ENCODE results near the gene TRIM23. TPM values are rescaled to one million over a fixed set of nuclear protein-coding genes. Genes with fewer than 3 reads are reported as not detected.
"Not testable (repeated sequence)": the region's sequence is repeated elsewhere in the genome, so short reads cannot be mapped to it uniquely, and the experiment has no call there.

Gene TRIM23
- total and polyA plus RNA-seq, 2 donors, result 9.2 to 17.3 TPM

DNA sequence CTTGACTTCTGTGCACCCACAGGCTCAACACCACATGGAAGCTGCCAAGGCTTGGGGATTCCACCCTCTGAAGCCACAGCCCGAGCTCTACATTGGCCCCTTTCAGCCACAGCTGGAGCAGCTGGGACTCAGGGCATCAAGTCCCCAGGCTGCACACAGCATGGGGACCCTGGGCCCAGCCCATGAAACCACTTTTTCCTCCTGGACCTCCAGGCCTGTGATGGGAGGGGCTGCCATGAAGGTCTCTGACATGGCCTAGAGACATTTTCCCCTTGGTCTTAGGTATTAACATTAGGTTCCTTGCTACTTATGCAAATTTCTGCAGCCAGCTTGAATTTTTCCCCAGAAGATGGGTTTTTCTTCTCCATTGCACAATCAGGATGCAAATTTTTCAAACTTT is 22.4 kb downstream of the TRIM23 start:
- peaks cover 45 to 65% of the 10 kb centered on the region in 2 donors for H3K36me3 ChIP-seq (ENCODE audit: control insufficient read depth in 2 of 2, insufficient read depth in 2 of 2, low read length in 1 of 2)
- not testable (repeated sequence) for H3K9me3 ChIP-seq (ENCODE audit: control insufficient read depth in 2 of 2, insufficient read depth in 1 of 2, low read length in 1 of 2); H3K4me1 ChIP-seq (ENCODE audit: control insufficient read depth in 2 of 2, insufficient read depth in 2 of 2, low read length in 2 of 2); H3K27ac ChIP-seq (ENCODE audit: low read depth in 1 of 2, low read length in 1 of 2); H3K4me3 ChIP-seq (ENCODE audit: low read length in 2 of 2); DNase-seq (ENCODE audit: low read depth in 6 of 9, low spot score in 9 of 9); H3K27me3 ChIP-seq (ENCODE audit: control insufficient read depth in 2 of 2, insufficient read depth in 1 of 2, low read length in 1 of 2)
- 94% methylated on average over 1 of the region's 1 CpG for WGBS

DNA sequence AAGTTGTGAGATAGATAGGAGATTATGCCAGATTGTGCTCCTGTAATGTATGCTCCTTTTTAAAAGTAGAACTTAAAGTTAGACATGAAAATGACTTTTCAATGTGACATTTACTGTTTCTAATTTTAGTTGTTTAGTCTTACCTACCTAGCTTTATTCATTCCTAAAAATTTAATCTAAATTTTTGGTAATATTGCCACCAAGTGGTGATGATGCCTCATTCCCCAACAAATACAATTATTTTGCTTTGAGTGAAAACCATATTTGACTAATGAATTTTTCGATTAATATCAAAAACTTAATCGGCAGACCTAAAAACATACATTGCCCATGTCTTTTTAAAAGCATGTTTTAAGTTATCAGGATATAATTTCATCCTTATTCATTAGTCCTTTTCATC is 35.4 kb downstream of the TRIM23 start:
- Histone ChIP-seq H3K9me3 (ENCODE audit: control insufficient read depth in 2 of 2, insufficient read depth in 1 of 2, low read length in 1 of 2) (no peaks in the 10 kb centered on the region), H3K4me3 (ENCODE audit: low read length in 2 of 2) (no peak overlapping the region), H3K27ac (ENCODE audit: low read depth in 1 of 2, low read length in 1 of 2) (no peak overlapping the region), H3K36me3 (ENCODE audit: control insufficient read depth in 2 of 2, insufficient read depth in 2 of 2, low read length in 1 of 2) (peaks cover 4 to 60% of the 10 kb centered on the region in 2 donors), H3K4me1 (ENCODE audit: control insufficient read depth in 2 of 2, insufficient read depth in 2 of 2, low read length in 2 of 2) (no peaks in the 10 kb centered on the region), H3K27me3 (ENCODE audit: control insufficient read depth in 2 of 2, insufficient read depth in 1 of 2, low read length in 1 of 2) (no peaks in the 10 kb centered on the region)
- DNase-seq (ENCODE audit: low read depth in 6 of 9, low spot score in 9 of 9), result no peak
- WGBS, result 97% methylated on average over 2 of the region's 2 CpGs

GRCh38 chr5:65577141-65577540 is 47.0 kb downstream of the TRIM23 start:
- DNase-seq (ENCODE audit: low read depth in 6 of 9, low spot score in 9 of 9), result no peak
- no peak overlapping the region for H3K4me3 ChIP-seq (ENCODE audit: low read length in 2 of 2)
- H3K27me3 ChIP-seq (ENCODE audit: control insufficient read depth in 2 of 2, insufficient read depth in 1 of 2, low read length in 1 of 2), result no peaks in the 10 kb centered on the region
- no peaks in the 10 kb centered on the region for H3K9me3 ChIP-seq (ENCODE audit: control insufficient read depth in 2 of 2, insufficient read depth in 1 of 2, low read length in 1 of 2)
- peaks cover 22 to 64% of the 10 kb centered on the region in 2 donors for H3K36me3 ChIP-seq (ENCODE audit: control insufficient read depth in 2 of 2, insufficient read depth in 2 of 2, low read length in 1 of 2)
- no peak overlapping the region for H3K27ac ChIP-seq (ENCODE audit: low read depth in 1 of 2, low read length in 1 of 2)
- H3K4me1 ChIP-seq (ENCODE audit: control insufficient read depth in 2 of 2, insufficient read depth in 2 of 2, low read length in 2 of 2), result no peaks in the 10 kb centered on the region

GRCh38 chr5:65570598-65571226 is 53.4 kb downstream of the TRIM23 start:
- Histone ChIP-seq H3K27me3 (ENCODE audit: control insufficient read depth in 2 of 2, insufficient read depth in 1 of 2, low read length in 1 of 2) (no peaks in the 10 kb centered on the region), H3K36me3 (ENCODE audit: control insufficient read depth in 2 of 2, insufficient read depth in 2 of 2, low read length in 1 of 2) (peaks cover 3 to 40% of the 10 kb centered on the region in 2 donors), H3K9me3 (ENCODE audit: control insufficient read depth in 2 of 2, insufficient read depth in 1 of 2, low read length in 1 of 2) (no peaks in the 10 kb centered on the region), H3K4me1 (ENCODE audit: control insufficient read depth in 2 of 2, insufficient read depth in 2 of 2, low read length in 2 of 2) (no peaks in the 10 kb centered on the region), H3K27ac (ENCODE audit: low read depth in 1 of 2, low read length in 1 of 2) (no peak overlapping the region), H3K4me3 (ENCODE audit: low read length in 2 of 2) (no peak overlapping the region)
- DNase-seq (ENCODE audit: low read depth in 6 of 9, low spot score in 9 of 9), result no peak
- WGBS, result over 99% methylated on average over 2 of the region's 2 CpGs

- no peak for DNase-seq (ENCODE audit: low read depth in 6 of 9, low spot score in 9 of 9)
- no peak overlapping the region for H3K27ac ChIP-seq (ENCODE audit: low read depth in 1 of 2, low read length in 1 of 2)
- H3K9me3 ChIP-seq (ENCODE audit: control insufficient read depth in 2 of 2, insufficient read depth in 1 of 2, low read length in 1 of 2), result no peaks in the 10 kb centered on the region
- peaks cover 0 to 13% of the 10 kb centered on the region in 2 donors for H3K36me3 ChIP-seq (ENCODE audit: control insufficient read depth in 2 of 2, insufficient read depth in 2 of 2, low read length in 1 of 2)
- H3K27me3 ChIP-seq (ENCODE audit: control insufficient read depth in 2 of 2, insufficient read depth in 1 of 2, low read length in 1 of 2), result no peaks in the 10 kb centered on the region
- H3K4me1 ChIP-seq (ENCODE audit: control insufficient read depth in 2 of 2, insufficient read depth in 2 of 2, low read length in 2 of 2), result peaks cover 6 to 10% of the 10 kb centered on the region in 2 donors
- no peak overlapping the region for H3K4me3 ChIP-seq (ENCODE audit: low read length in 2 of 2)
- 95% methylated on average over 5 of the region's 5 CpGs for WGBS
Observed at GRCh38 chr5:65566505-65566904, 57.6 kb downstream of the TRIM23 start.

DNA sequence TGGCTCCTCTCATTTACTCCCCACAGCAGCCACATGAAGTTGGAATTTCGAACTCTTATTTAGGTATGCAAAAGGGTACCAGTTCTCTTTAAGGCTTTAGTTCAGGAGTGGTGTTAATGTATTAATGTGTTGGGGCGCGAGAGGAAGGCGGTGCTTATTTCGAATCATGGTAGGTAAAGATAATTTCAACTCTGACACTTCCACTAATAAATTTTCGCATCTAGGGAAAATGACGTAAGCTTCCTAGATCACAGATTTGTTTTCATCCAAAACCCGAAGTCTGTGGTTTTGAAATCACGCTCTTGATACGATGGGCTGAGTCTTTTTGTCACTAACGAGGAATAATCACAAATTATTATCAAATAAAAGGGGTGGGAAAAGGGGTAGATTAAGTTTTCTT is 60.4 kb downstream of the TRIM23 start:
- Histone ChIP-seq H3K4me1 (ENCODE audit: control insufficient read depth in 2 of 2, insufficient read depth in 2 of 2, low read length in 2 of 2) (peaks cover 6 to 13% of the 10 kb centered on the region in 2 donors), H3K27ac (ENCODE audit: low read depth in 1 of 2, low read length in 1 of 2) (peak overlapping the region; percentile 73 to 100), H3K36me3 (ENCODE audit: control insufficient read depth in 2 of 2, insufficient read depth in 2 of 2, low read length in 1 of 2) (peaks cover 0 to 9% of the 10 kb centered on the region in 2 donors), H3K27me3 (ENCODE audit: control insufficient read depth in 2 of 2, insufficient read depth in 1 of 2, low read length in 1 of 2) (no peaks in the 10 kb centered on the region), H3K9me3 (ENCODE audit: control insufficient read depth in 2 of 2, insufficient read depth in 1 of 2, low read length in 1 of 2) (no peaks in the 10 kb centered on the region), H3K4me3 (ENCODE audit: low read length in 2 of 2) (peak overlapping the region; percentile 79 to 99)
- no peak for DNase-seq (ENCODE audit: low read depth in 6 of 9, low spot score in 9 of 9)
- WGBS, result 11% methylated on average over 11 of the region's 11 CpGs

DNA sequence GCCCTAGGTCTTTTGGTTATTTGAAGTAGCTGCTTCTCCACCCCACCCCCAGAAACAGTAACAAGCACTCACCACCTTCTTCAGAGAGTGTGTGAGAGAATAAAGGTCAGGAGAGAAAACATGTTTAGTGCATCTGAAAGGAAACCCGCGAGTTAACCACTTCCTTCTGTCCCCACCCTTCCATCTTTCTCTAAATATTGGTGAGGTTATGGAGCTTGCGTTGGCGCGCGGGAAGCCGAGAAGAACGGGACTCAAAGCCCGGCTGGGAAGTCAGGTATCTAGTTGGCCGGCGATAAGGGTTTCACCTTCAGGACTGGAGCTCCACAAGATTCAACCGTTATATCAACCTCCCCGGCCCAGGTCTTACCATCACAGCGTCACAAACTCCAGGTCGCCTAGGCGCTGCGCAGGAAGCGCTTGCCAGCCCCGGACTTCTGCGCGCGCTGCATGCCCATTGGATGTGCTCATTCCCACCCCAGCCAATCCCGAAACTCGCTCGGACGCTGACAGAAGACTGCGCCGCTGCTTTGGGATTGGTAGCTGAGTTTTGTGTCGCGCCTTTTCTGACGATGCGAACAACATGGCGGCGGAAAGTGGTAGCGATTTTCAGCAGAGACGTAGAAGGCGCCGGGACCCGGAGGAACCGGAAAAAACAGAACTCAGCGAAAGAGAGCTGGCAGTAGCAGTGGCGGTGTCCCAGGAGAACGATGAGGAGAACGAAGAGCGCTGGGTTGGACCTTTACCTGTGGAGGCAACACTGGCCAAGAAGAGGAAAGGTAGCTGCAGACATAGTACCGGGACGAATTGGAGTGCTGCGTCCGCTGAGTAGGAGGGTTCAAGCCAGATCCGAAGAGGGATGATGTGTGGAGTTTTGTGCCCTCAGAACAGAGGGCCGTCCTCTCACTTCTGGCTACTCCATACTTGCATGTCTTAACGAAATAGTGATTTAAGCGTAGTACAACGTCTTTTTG is 61.1 kb downstream of the TRIM23 start, which contains the start of the genes CENPK and PPWD1:
CENPK (minus strand) TSS at position 438 of the 971 bp plus-strand sequence. CDS start 8,261 bp downstream, outside the sequence.
PPWD1 (plus strand) TSS at position 566 of the 971 bp plus-strand sequence; CDS start at position 581, 15 bp downstream.
- Histone ChIP-seq H3K4me1 (ENCODE audit: control insufficient read depth in 2 of 2, insufficient read depth in 2 of 2, low read length in 2 of 2) (peaks cover 6 to 13% of the 10 kb centered on the region in 2 donors), H3K36me3 (ENCODE audit: control insufficient read depth in 2 of 2, insufficient read depth in 2 of 2, low read length in 1 of 2) (peaks cover 0 to 12% of the 10 kb centered on the region in 2 donors), H3K4me3 (ENCODE audit: low read length in 2 of 2) (peak within 1 kb of the TSS; percentile 79 to 99), H3K9me3 (ENCODE audit: control insufficient read depth in 2 of 2, insufficient read depth in 1 of 2, low read length in 1 of 2) (no peaks in the 10 kb centered on the region), H3K27me3 (ENCODE audit: control insufficient read depth in 2 of 2, insufficient read depth in 1 of 2, low read length in 1 of 2) (no peaks in the 10 kb centered on the region), H3K27ac (ENCODE audit: low read depth in 1 of 2, low read length in 1 of 2) (peak within 1 kb of the TSS; percentile 97 to 100)
- under 1% methylated on average over 54 of the region's 54 CpGs for WGBS
- DNase-seq (ENCODE audit: low read depth in 6 of 9, low spot score in 9 of 9), result peak; percentile 89 to 98 (median 96)

GRCh38 chr5:65556718-65557117 is 67.4 kb downstream of the TRIM23 start:
- Histone ChIP-seq H3K27ac (ENCODE audit: low read depth in 1 of 2, low read length in 1 of 2) (no peak overlapping the region), H3K27me3 (ENCODE audit: control insufficient read depth in 2 of 2, insufficient read depth in 1 of 2, low read length in 1 of 2) (no peaks in the 10 kb centered on the region), H3K4me1 (ENCODE audit: control insufficient read depth in 2 of 2, insufficient read depth in 2 of 2, low read length in 2 of 2) (peaks cover 0 to 3% of the 10 kb centered on the region in 2 donors), H3K9me3 (ENCODE audit: control insufficient read depth in 2 of 2, insufficient read depth in 1 of 2, low read length in 1 of 2) (no peaks in the 10 kb centered on the region), H3K4me3 (ENCODE audit: low read length in 2 of 2) (no peak overlapping the region), H3K36me3 (ENCODE audit: control insufficient read depth in 2 of 2, insufficient read depth in 2 of 2, low read length in 1 of 2) (peaks cover 6 to 35% of the 10 kb centered on the region in 2 donors)
- no peak for DNase-seq (ENCODE audit: low read depth in 6 of 9, low spot score in 9 of 9)
- WGBS, result 97% methylated on average over 3 of the region's 3 CpGs

GRCh38 chr5:65556181-65556580 is 68.0 kb downstream of the TRIM23 start:
- Histone ChIP-seq H3K36me3 (ENCODE audit: control insufficient read depth in 2 of 2, insufficient read depth in 2 of 2, low read length in 1 of 2) (peaks cover 6 to 36% of the 10 kb centered on the region in 2 donors), H3K4me1 (ENCODE audit: control insufficient read depth in 2 of 2, insufficient read depth in 2 of 2, low read length in 2 of 2) (peaks cover 0 to 1% of the 10 kb centered on the region in 2 donors), H3K27ac (ENCODE audit: low read depth in 1 of 2, low read length in 1 of 2) (no peak overlapping the region), H3K4me3 (ENCODE audit: low read length in 2 of 2) (no peak overlapping the region), H3K9me3 (ENCODE audit: control insufficient read depth in 2 of 2, insufficient read depth in 1 of 2, low read length in 1 of 2) (no peaks in the 10 kb centered on the region), H3K27me3 (ENCODE audit: control insufficient read depth in 2 of 2, insufficient read depth in 1 of 2, low read length in 1 of 2) (no peaks in the 10 kb centered on the region)
- DNase-seq (ENCODE audit: low read depth in 6 of 9, low spot score in 9 of 9), result no peak
- 97% methylated on average over 2 of the region's 2 CpGs for WGBS
